H1 (cell line): ENCODE data around the gene SLC25A21. TPM values are rescaled to one million over a fixed set of nuclear protein-coding genes. Genes with fewer than 3 reads are reported as not detected.

Experiments used
- CTCF ChIA-PET: fragments of 300-600 bp; sonication (Branson Sonifier 250); formaldehyde crosslinking; loops from one replicate; lab custom pipeline; 2021; ENCODE audit not compliant: partially characterized antibody; lab: Charles Lee
- POLR2A ChIA-PET: fragments of 300-600 bp; sonication (Branson Sonifier 250); formaldehyde crosslinking; loops from one replicate; lab custom pipeline; 2021; ENCODE audit warnings: inconsistent platforms; ENCODE audit not compliant: partially characterized antibody; lab: Charles Lee
- DNase-seq, 2 experiments: peaks; one replicate each; pipeline versions ENCODE4 v3.0.0 to v3.0.0-alpha.2; 2010 to 2022; ENCODE audit warnings: low spot score in 2 of 2, low read depth in 1 of 2, mixed read lengths in 1 of 2
- FAIRE-seq: peaks from 2 replicates; lab custom pipeline; 2011; peaks lifted over from hg19 to GRCh38; lab: Jason Lieb, UNC
- H2AFZ ChIP-seq: 2 replicates; pipeline ENCODE4 v1.8.1; 2012; ENCODE audit warnings: low read length, inconsistent platforms
- H2AK5ac ChIP-seq: 2 replicates; pipeline ENCODE4 v1.6.1; 2013; ENCODE audit warnings: low read depth, low read length
- H2BK120ac ChIP-seq: replicated peaks from 2 replicates; pipeline ENCODE3; 2013; ENCODE audit warnings: low read depth, low read length, inconsistent platforms
- H2BK12ac ChIP-seq: 2 replicates; pipeline ENCODE4 v1.6.1; 2013; ENCODE audit warnings: low read depth, low read length
- H2BK15ac ChIP-seq: 2 replicates; pipeline ENCODE4 v1.6.1; 2013; ENCODE audit warnings: low read length
- H2BK20ac ChIP-seq: 2 replicates; pipeline ENCODE4 v1.6.1; 2013; ENCODE audit warnings: low read length
- H2BK5ac ChIP-seq: 2 replicates; pipeline ENCODE4 v1.6.1; 2013; ENCODE audit warnings: low read depth, low read length
- H3K14ac ChIP-seq: 2 replicates; pipeline ENCODE4 v1.6.1; 2013; ENCODE audit warnings: inconsistent platforms; ENCODE audit not compliant: insufficient read length
- H3K18ac ChIP-seq: 2 replicates; pipeline ENCODE4 v1.6.1; 2013; ENCODE audit warnings: low read length; ENCODE audit errors: extremely low read depth
- H3K23ac ChIP-seq: 2 replicates; pipeline ENCODE4 v1.6.1; 2013; ENCODE audit warnings: inconsistent platforms; ENCODE audit not compliant: insufficient read length
- H3K23me2 ChIP-seq: 2 replicates; pipeline ENCODE4 v1.6.1; 2013; ENCODE audit warnings: low read depth, low read length
- H3K27ac ChIP-seq: 2 replicates; pipeline ENCODE4 v1.6.1; 2011; ENCODE audit warnings: low read depth, low read length, inconsistent platforms
- H3K27me3 ChIP-seq, 4 experiments: replicated peaks in 1 of 4; 1 replicate in 1 of 4; 2 replicates in 3 of 4; pipeline versions ENCODE4 v1.6.1 to v1.8.1; 2011 to 2013; ENCODE audit warnings: low read length in 3 of 4, mild to moderate bottlenecking in 3 of 4, inconsistent platforms in 2 of 4, mixed read lengths in 2 of 4, moderate library complexity in 1 of 4; ENCODE audit not compliant: control insufficient read depth in 3 of 4, insufficient read depth in 3 of 4; ENCODE audit errors: extremely low read depth in 1 of 4
- H3K36me3 ChIP-seq, 4 experiments: 2 replicates each; pipeline versions ENCODE4 v1.6.1 to v1.8.1; 2011 to 2013; ENCODE audit warnings: mild to moderate bottlenecking in 4 of 4, low read length in 3 of 4, moderate library complexity in 2 of 4, control low read depth in 1 of 4, inconsistent platforms in 1 of 4; ENCODE audit not compliant: insufficient read depth in 4 of 4, control insufficient read depth in 2 of 4
- H3K4ac ChIP-seq: replicated peaks from 2 replicates; pipeline ENCODE3; 2013; ENCODE audit warnings: low read length, low read depth, mixed read lengths, inconsistent platforms; ENCODE audit not compliant: insufficient read length
- H3K4me1 ChIP-seq, 4 experiments: replicated peaks in 1 of 4; 1 replicate in 1 of 4; 2 replicates in 3 of 4; pipeline versions ENCODE4 v1.6.1 to v1.8.1; 2011 to 2013; ENCODE audit warnings: low read length in 3 of 4, inconsistent platforms in 2 of 4, mixed read lengths in 1 of 4; ENCODE audit not compliant: insufficient read depth in 4 of 4, control insufficient read depth in 3 of 4
- H3K4me2 ChIP-seq, 2 experiments: 2 replicates each; pipeline versions ENCODE4 v1.6.1 to v1.8.1; 2011 to 2013; ENCODE audit warnings: low read depth in 2 of 2, low read length in 2 of 2, control low read depth in 1 of 2, inconsistent platforms in 1 of 2, mild to moderate bottlenecking in 1 of 2; ENCODE audit not compliant: insufficient read depth in 1 of 2
- H3K4me3 ChIP-seq, 4 experiments: fragments of 200-600, 300-600 bp in 1 of 4; sonication (generic), shearing (Covaris generic), sonication (Bioruptor Twin) in 1 of 4; 2 replicates each; pipeline versions ENCODE4 v1.5.1 to v1.8.1; 2011 to 2016; ENCODE audit warnings: low read length in 4 of 4, low read depth in 3 of 4, control low read depth in 2 of 4, inconsistent platforms in 2 of 4, mild to moderate bottlenecking in 2 of 4, mixed read lengths in 1 of 4, moderate library complexity in 1 of 4; ENCODE audit not compliant: insufficient read depth in 2 of 4; ENCODE audit errors: extremely low read depth in 1 of 4
- H3K56ac ChIP-seq: replicated peaks from 2 replicates; pipeline ENCODE3; 2013; ENCODE audit warnings: low read depth, mild to moderate bottlenecking, mixed read lengths, low read length, inconsistent platforms; ENCODE audit not compliant: insufficient read length
- H3K79me1 ChIP-seq: 2 replicates; pipeline ENCODE4 v1.6.1; 2013; ENCODE audit warnings: low read depth, low read length, control low read depth
- H3K79me2 ChIP-seq, 2 experiments: 2 replicates each; pipeline versions ENCODE4 v1.6.1 to v1.8.1; 2012 to 2013; ENCODE audit warnings: low read length in 2 of 2, mild to moderate bottlenecking in 2 of 2, inconsistent platforms in 1 of 2; ENCODE audit not compliant: insufficient read depth in 2 of 2, control insufficient read depth in 1 of 2
- H3K9ac ChIP-seq, 4 experiments: replicated peaks in 1 of 4; 1 replicate in 1 of 4; 2 replicates in 3 of 4; pipeline versions ENCODE4 v1.6.1 to v1.8.1; 2011 to 2013; ENCODE audit warnings: low read depth in 3 of 4, low read length in 3 of 4, control low read depth in 2 of 4, mild to moderate bottlenecking in 2 of 4, moderate library complexity in 2 of 4, inconsistent platforms in 1 of 4; ENCODE audit errors: extremely low read depth in 1 of 4
- H3K9me3 ChIP-seq, 2 experiments: 2 replicates each; pipeline versions ENCODE4 v1.6.1 to v1.8.1; 2012 to 2013; ENCODE audit warnings: mild to moderate bottlenecking in 2 of 2, moderate library complexity in 2 of 2, control low read depth in 1 of 2, inconsistent platforms in 1 of 2, low read depth in 1 of 2, low read length in 1 of 2, mixed read lengths in 1 of 2; ENCODE audit not compliant: insufficient read depth in 2 of 2
- H4K20me1 ChIP-seq, 2 experiments: replicated peaks in 1 of 2; 2 replicates each; pipeline versions ENCODE3 to v1.8.1; 2011 to 2013; ENCODE audit warnings: inconsistent platforms in 2 of 2, low read length in 2 of 2, mild to moderate bottlenecking in 1 of 2; ENCODE audit not compliant: insufficient read depth in 2 of 2, control insufficient read depth in 1 of 2
- H4K5ac ChIP-seq: 2 replicates; pipeline ENCODE4 v1.6.1; 2013; ENCODE audit warnings: low read length, low read depth, mixed read lengths, inconsistent platforms; ENCODE audit not compliant: insufficient read length
- H4K8ac ChIP-seq: 2 replicates; pipeline ENCODE4 v1.8.0; 2013; ENCODE audit warnings: mild to moderate bottlenecking, moderate library complexity, low read length, inconsistent platforms; ENCODE audit not compliant: insufficient read depth; ENCODE audit errors: extremely low read depth
- H4K91ac ChIP-seq: replicated peaks from 2 replicates; pipeline ENCODE3; 2013; ENCODE audit warnings: low read length, mixed read lengths, inconsistent platforms; ENCODE audit not compliant: insufficient read length
- BRCA1 ChIP-seq: IDR thresholded peaks from 2 replicates; pipeline ENCODE4 v1.6.1; 2012; ENCODE audit warnings: low read depth, low read length, improper control_type of control experiment
- CEBPB ChIP-seq: IDR thresholded peaks from 2 replicates; pipeline ENCODE4 v1.6.1; 2012; ENCODE audit warnings: low read depth, low read length
- CREB1 ChIP-seq: IDR thresholded peaks from 2 replicates; pipeline ENCODE4 v1.6.1; 2012; ENCODE audit warnings: inconsistent platforms
- KDM1A ChIP-seq: fragments of 200-600, 300-600 bp; sonication (generic); IDR thresholded peaks from 2 replicates; pipeline ENCODE4 v1.7.1; 2016; ENCODE audit warnings: mild to moderate bottlenecking, low read length, borderline replicate concordance
- MAX ChIP-seq: IDR thresholded peaks from 2 replicates; pipeline ENCODE4 v1.6.1; 2012; ENCODE audit warnings: inconsistent platforms
- RAD21 ChIP-seq, 2 experiments: IDR thresholded peaks in 1 of 2; conservative IDR thresholded peaks in 1 of 2; 2 replicates each; pipeline ENCODE4 v1.6.1; 2011; ENCODE audit warnings: low read depth in 2 of 2, low read length in 2 of 2, improper control_type of control experiment in 1 of 2, inconsistent platforms in 1 of 2, mild to moderate bottlenecking in 1 of 2, moderate library complexity in 1 of 2
- SRF ChIP-seq: IDR thresholded peaks from 2 replicates; pipeline ENCODE4 v1.6.1; 2011; ENCODE audit warnings: mild to moderate bottlenecking, low read depth, low read length, moderate library complexity
- WGBS, 2 experiments: shearing (Covaris generic) in 1 of 2; methylation state at CpG; one replicate each; pipeline versions ENCODE4 v1.1.6 to v1.1.7; 2013 to 2015; ENCODE audit warnings: low lambda C conversion rate in 2 of 2, mixed read lengths in 2 of 2, inconsistent platforms in 1 of 2, low coverage in 1 of 2, missing lambda C conversion rate in 1 of 2; ENCODE audit not compliant: insufficient replicate concordance in 2 of 2, insufficient coverage in 1 of 2, insufficient read length in 1 of 2; ENCODE audit errors: extremely low coverage in 1 of 2, missing lambda C conversion rate in 1 of 2; 5-methylcytosine and 5-hydroxymethylcytosine counted together
- polyA plus RNA-seq, 7 experiments: library from polyadenylated mRNA; depleted of rRNA in 3 of 7; stranded (reverse) in 5 of 7; unstranded in 2 of 7; fragments of >200 nt in 5 of 7; fragments of 200-250 nt in 2 of 7; gene quantifications; 1 replicate in 5 of 7; 2 replicates in 1 of 7; 4 replicates in 1 of 7; pipeline versions ENCODE4 v1.2.1 to v1.2.3, GENCODE V29; 2011 to 2013; ENCODE audit warnings: missing spikeins in 2 of 7, mixed read lengths in 2 of 7
- total RNA-seq: library from RNA; stranded (reverse); fragmentation: NEBNext Ultra II Directional; extraction: Animal tissue kit (Norgen Biotek cat#: 25700); gene quantifications from 2 replicates; pipeline ENCODE4 v1.2.1, GENCODE V29; 2021

SLC25A21 gene
- total and polyA plus RNA-seq, 2 of the 8 experiments (the other 6 are each of a cell fraction or from before 2014, with no cell fraction given), result 6.9 to 15.7 TPM

GRCh38 chr14:36751920-36752319 lies 420.5 kb downstream of the SLC25A21 start:
- Histone ChIP-seq H3K23ac (no peak overlapping the region), H3K27ac (no peak overlapping the region), H4K91ac (no peak overlapping the region), H3K4ac (no peak overlapping the region), H3K27me3 (no peaks in the 10 kb centered on the region), H3K4me2 (no peak overlapping the region), H2BK120ac (no peak overlapping the region), H4K20me1 (no peaks in the 10 kb centered on the region), H3K14ac (no peak overlapping the region), H3K4me3 (no peak overlapping the region), H3K9ac (no peak overlapping the region), H4K5ac (no peak overlapping the region), H3K18ac (no peak overlapping the region), H3K36me3 (no peaks in the 10 kb centered on the region), H3K79me1 (no peaks in the 10 kb centered on the region), H2AFZ (no peak overlapping the region), H3K23me2 (no peaks in the 10 kb centered on the region), H3K9me3 (0 out of 4 replicates have a peak, but pooled peaks cover 2 to 5% of the 10 kb centered on the region in 2 experiments), H2BK12ac (no peak overlapping the region), H2AK5ac (no peak overlapping the region), H2BK5ac (no peak overlapping the region), H3K4me1 (peaks cover 0 to 2% (median 0%) of the 10 kb centered on the region in 4 experiments; a peak in 1 of 7 replicates), H3K56ac (no peak overlapping the region), H2BK15ac (no peak overlapping the region), H3K79me2 (no peaks in the 10 kb centered on the region), H2BK20ac (no peak overlapping the region), H4K8ac (no peak overlapping the region)
- WGBS, 2 experiments, result 91% methylated on average over 3 of the region's 3 CpGs; no CpG with 5 or more reads in 1 of the 2 experiments
- no peak for DNase-seq
- TF ChIP-seq CREB1 (no peak), CEBPB (no peak), RAD21 (IDR thresholded peaks at IDR 0.05 in 1 of 2, conservative IDR thresholded peaks at IDR 0.05 in 1 of 2; ENCODE audit: low read depth in 2 of 2, low read length in 2 of 2) (no peak), MAX (no peak), BRCA1 (no peak), SRF (no peak), KDM1A (no peak)
- POLR2A ChIA-PET, result no interaction called here
- CTCF ChIA-PET, result interaction anchor here (0.9 kb wide), 1 partner anchor 398 kb away, joined by 3 read pairs; no protein-coding TSS in a partner anchor
- FAIRE-seq, result no peak
